MM.1S (cell line): ENCODE results near the gene SLC29A1.

Experiments
- DNase-seq: peaks from one replicate; pipeline ENCODE4 v3.0.0-alpha.2; 2015
- H2AFZ ChIP-seq: fragments of 300-600 bp; sonication (generic); 2 replicates; pipeline ENCODE4 v1.6.0; 2016; ENCODE audit warnings: antibody characterized with exemption, low read length
- H3F3A ChIP-seq: fragments of 300-600 bp; sonication (generic); 2 replicates; pipeline ENCODE4 v1.6.1; 2016; ENCODE audit warnings: mild to moderate bottlenecking, antibody characterized with exemption, low read length, moderate library complexity, mixed read lengths; ENCODE audit not compliant: insufficient read depth
- H3K27ac ChIP-seq: fragments of 300-600 bp; sonication (generic); 2 replicates; pipeline ENCODE4 v1.5.1; 2016; ENCODE audit warnings: mild to moderate bottlenecking, low read length
- H3K27me3 ChIP-seq: fragments of 300-600 bp; sonication (generic); replicated peaks from 2 replicates; pipeline ENCODE4 v1.6.0; 2016; ENCODE audit warnings: low read length; ENCODE audit not compliant: insufficient read depth
- H3K36me3 ChIP-seq: fragments of 300-600 bp; sonication (generic); replicated peaks from 2 replicates; pipeline ENCODE4 v1.6.1; 2016; ENCODE audit warnings: mild to moderate bottlenecking, low read length, mixed read lengths; ENCODE audit not compliant: insufficient read depth
- H3K4me1 ChIP-seq: fragments of 300-600 bp; sonication (generic); 2 replicates; pipeline ENCODE4 v1.6.1; 2016; ENCODE audit warnings: low read length, mixed read lengths
- H3K4me2 ChIP-seq: fragments of 300-600 bp; sonication (generic); 2 replicates; pipeline ENCODE4 v1.6.0; 2016; ENCODE audit warnings: low read depth, low read length
- H3K4me3 ChIP-seq: fragments of 300-600 bp; sonication (generic); 2 replicates; pipeline ENCODE4 v1.5.1; 2016; ENCODE audit warnings: low read length, mixed read lengths
- H3K79me2 ChIP-seq: fragments of 300-600 bp; sonication (generic); 2 replicates; pipeline ENCODE4 v1.6.1; 2016; ENCODE audit warnings: mixed run types, low read length, mixed read lengths
- H3K9ac ChIP-seq: fragments of 300-600 bp; sonication (generic); 2 replicates; pipeline ENCODE4 v1.6.1; 2016; ENCODE audit warnings: low read length, mixed read lengths
- H3K9me2 ChIP-seq: fragments of 300-600 bp; sonication (generic); replicated peaks from 2 replicates; pipeline ENCODE4 v1.6.1; 2016; ENCODE audit warnings: mild to moderate bottlenecking, low read length, mixed read lengths; ENCODE audit not compliant: insufficient read depth
- H3K9me3 ChIP-seq: fragments of 300-600 bp; sonication (generic); replicated peaks from 2 replicates; pipeline ENCODE4 v1.6.1; 2016; ENCODE audit warnings: mild to moderate bottlenecking, low read length, mixed read lengths; ENCODE audit not compliant: insufficient read depth
- H4K20me1 ChIP-seq: fragments of 300-600 bp; sonication (generic); 2 replicates; pipeline ENCODE4 v1.6.1; 2016; ENCODE audit warnings: mild to moderate bottlenecking, low read length, moderate library complexity, mixed read lengths; ENCODE audit not compliant: insufficient read depth
- CTCF ChIP-seq: fragments of 300-600 bp; sonication (generic); IDR thresholded peaks from 2 replicates; pipeline ENCODE4 v1.5.1; 2016; ENCODE audit warnings: antibody characterized with exemption, low read length, mixed read lengths
- EZH2 ChIP-seq: fragments of 300-600 bp; sonication (generic); optimal IDR thresholded peaks from 2 replicates; pipeline ENCODE3; 2017; ENCODE audit warnings: low read depth, mild to moderate bottlenecking, antibody characterized with exemption, low read length, mixed read lengths
- EZH2phosphoT487 ChIP-seq: fragments of 300-600 bp; sonication (generic); IDR thresholded peaks from 2 replicates; pipeline ENCODE4 v1.6.1; 2018; ENCODE audit warnings: antibody characterized with exemption, low read length

SLC29A1 gene

GRCh38 chr6:44190715-44191114 is 32.7 kb upstream of the SLC29A1 start:
- Histone ChIP-seq H3K9me3 (no peaks in the 10 kb centered on the region), H4K20me1 (no peaks in the 10 kb centered on the region), H3K9ac (no peak overlapping the region), H3K27me3 (no peaks in the 10 kb centered on the region), H3K36me3 (no peaks in the 10 kb centered on the region), H3K4me2 (no peak overlapping the region), H3K4me1 (no peaks in the 10 kb centered on the region), H3F3A (no peaks in the 10 kb centered on the region), H3K27ac (no peak overlapping the region), H2AFZ (no peak overlapping the region), H3K9me2 (no peaks in the 10 kb centered on the region), H3K79me2 (no peaks in the 10 kb centered on the region), H3K4me3 (no peak overlapping the region)
- TF ChIP-seq EZH2: no peak
- no peak for TF ChIP-seq CTCF
- TF ChIP-seq EZH2phosphoT487: no peak
- no peak for DNase-seq

GRCh38 chr6:44192428-44193041 is 30.9 kb upstream of the SLC29A1 start:
- Histone ChIP-seq H3K4me3 (no peak overlapping the region), H3K9me2 (no peaks in the 10 kb centered on the region), H3F3A (no peaks in the 10 kb centered on the region), H3K4me1 (no peaks in the 10 kb centered on the region), H2AFZ (no peak overlapping the region), H3K27me3 (no peaks in the 10 kb centered on the region), H3K4me2 (no peak overlapping the region), H3K27ac (no peak overlapping the region), H3K9ac (no peak overlapping the region), H3K79me2 (no peaks in the 10 kb centered on the region), H4K20me1 (no peaks in the 10 kb centered on the region), H3K9me3 (no peaks in the 10 kb centered on the region), H3K36me3 (no peaks in the 10 kb centered on the region)
- no peak for DNase-seq
- TF ChIP-seq EZH2phosphoT487 (no peak), EZH2 (no peak), CTCF (no peak)

GRCh38 chr6:44193307-44193910 is 30.0 kb upstream of the SLC29A1 start:
- Histone ChIP-seq H3K4me3 (no peak overlapping the region), H3K27ac (no peak overlapping the region), H3K4me2 (no peak overlapping the region), H2AFZ (no peak overlapping the region), H3F3A (no peaks in the 10 kb centered on the region), H3K4me1 (no peaks in the 10 kb centered on the region), H3K9ac (no peak overlapping the region), H3K9me3 (no peaks in the 10 kb centered on the region), H3K79me2 (no peaks in the 10 kb centered on the region), H3K9me2 (no peaks in the 10 kb centered on the region), H3K36me3 (no peaks in the 10 kb centered on the region), H4K20me1 (no peaks in the 10 kb centered on the region), H3K27me3 (no peaks in the 10 kb centered on the region)
- TF ChIP-seq EZH2phosphoT487 (no peak), CTCF (no peak), EZH2 (no peak)
- DNase-seq: no peak
